HCT116 (cell line): ENCODE measurements around the gene SULT1E1.

Source experiments
- ATF3 ChIP-seq: IDR thresholded peaks from 2 replicates; pipeline ENCODE4 v1.6.1; 2012
- CTCF ChIP-seq, 3 experiments: fragments of 200-600 bp in 1 of 3; sonication (generic) in 1 of 3; IDR thresholded peaks in 2 of 3; conservative IDR thresholded peaks in 1 of 3; 2 replicates each; pipeline ENCODE4 v1.5.1; 2012 to 2017; ENCODE audit warnings: low read depth in 2 of 3, low read length in 2 of 3, antibody characterized with exemption in 1 of 3, borderline replicate concordance in 1 of 3, control low read depth in 1 of 3, mild to moderate bottlenecking in 1 of 3, mixed read lengths in 1 of 3, mixed run types in 1 of 3, moderate library complexity in 1 of 3; ENCODE audit not compliant: insufficient read depth in 1 of 3
- EZH2 ChIP-seq: fragments of 200-600 bp; sonication (generic); IDR thresholded peaks from 2 replicates; pipeline ENCODE4 v1.6.1; 2017; ENCODE audit warnings: antibody characterized with exemption, mixed run types
- EZH2phosphoT487 ChIP-seq: fragments of 200-600 bp; IDR thresholded peaks from 2 replicates; pipeline ENCODE4 v1.6.1; 2018; ENCODE audit warnings: antibody characterized with exemption, borderline replicate concordance
- JUND ChIP-seq: IDR thresholded peaks from 2 replicates; pipeline ENCODE4 v1.6.1; 2012
- POLR2A ChIP-seq: IDR thresholded peaks from 2 replicates; pipeline ENCODE4 v1.7.0; 2011; ENCODE audit warnings: borderline replicate concordance; ENCODE audit not compliant: insufficient read depth, insufficient read length; ENCODE audit errors: extremely low read depth
- POLR2AphosphoS5 ChIP-seq: IDR thresholded peaks from 2 replicates; pipeline ENCODE4 v1.6.1; 2011; ENCODE audit warnings: mild to moderate bottlenecking, low read depth, low read length, moderate library complexity
- RAD21 ChIP-seq: IDR thresholded peaks from 2 replicates; pipeline ENCODE4 v1.6.1; 2012; ENCODE audit warnings: low read depth, mild to moderate bottlenecking
- SIN3A ChIP-seq: IDR thresholded peaks from 2 replicates; pipeline ENCODE4 v1.6.1; 2012; ENCODE audit warnings: low read depth
- TCF7L2 ChIP-seq: IDR thresholded peaks from 2 replicates; pipeline ENCODE4 v1.7.0; 2011; ENCODE audit warnings: borderline replicate concordance, inconsistent platforms; ENCODE audit not compliant: insufficient read depth, insufficient read length; ENCODE audit errors: extremely low read depth
- YY1 ChIP-seq: IDR thresholded peaks from 2 replicates; pipeline ENCODE4 v1.6.1; 2011; ENCODE audit warnings: low read length, low read depth, moderate library complexity, mild to moderate bottlenecking; ENCODE audit not compliant: insufficient replicate concordance; ENCODE audit errors: extremely low read depth

- no peak for TF ChIP-seq POLR2A
- no peak for TF ChIP-seq EZH2
- no peak for TF ChIP-seq CTCF (IDR thresholded peaks at IDR 0.05 in 2 of 3, conservative IDR thresholded peaks at IDR 0.05 in 1 of 3; ENCODE audit: borderline replicate concordance in 1 of 3, insufficient read depth in 1 of 3, low read depth in 2 of 3, low read length in 2 of 3)
- TF ChIP-seq YY1 = no peak
- TF ChIP-seq EZH2phosphoT487 = no peak
- TF ChIP-seq ATF3 = no peak
- TF ChIP-seq POLR2AphosphoS5 = no peak
- no peak for TF ChIP-seq RAD21
- TF ChIP-seq JUND = no peak
- TF ChIP-seq SIN3A = no peak
- no peak for TF ChIP-seq TCF7L2
Measured at GRCh38 chr4:69822198-69822597, 37.7 kb downstream of the SULT1E1 start.
